ENCODE results near the gene HBP1. TPM values are rescaled to one million over a fixed set of nuclear protein-coding genes. Genes with fewer than 3 reads are reported as not detected.
A peak's percentile ranks its signal among the peaks of the same experiment; 100 is the strongest.

HBP1 gene
- total and polyA plus RNA-seq, 2 of the 13 experiments (the other 11 are each of a cell fraction or from before 2014, with no cell fraction given), result 22.9 to 44.1 TPM

- TF ChIP-seq, protein P1, sequence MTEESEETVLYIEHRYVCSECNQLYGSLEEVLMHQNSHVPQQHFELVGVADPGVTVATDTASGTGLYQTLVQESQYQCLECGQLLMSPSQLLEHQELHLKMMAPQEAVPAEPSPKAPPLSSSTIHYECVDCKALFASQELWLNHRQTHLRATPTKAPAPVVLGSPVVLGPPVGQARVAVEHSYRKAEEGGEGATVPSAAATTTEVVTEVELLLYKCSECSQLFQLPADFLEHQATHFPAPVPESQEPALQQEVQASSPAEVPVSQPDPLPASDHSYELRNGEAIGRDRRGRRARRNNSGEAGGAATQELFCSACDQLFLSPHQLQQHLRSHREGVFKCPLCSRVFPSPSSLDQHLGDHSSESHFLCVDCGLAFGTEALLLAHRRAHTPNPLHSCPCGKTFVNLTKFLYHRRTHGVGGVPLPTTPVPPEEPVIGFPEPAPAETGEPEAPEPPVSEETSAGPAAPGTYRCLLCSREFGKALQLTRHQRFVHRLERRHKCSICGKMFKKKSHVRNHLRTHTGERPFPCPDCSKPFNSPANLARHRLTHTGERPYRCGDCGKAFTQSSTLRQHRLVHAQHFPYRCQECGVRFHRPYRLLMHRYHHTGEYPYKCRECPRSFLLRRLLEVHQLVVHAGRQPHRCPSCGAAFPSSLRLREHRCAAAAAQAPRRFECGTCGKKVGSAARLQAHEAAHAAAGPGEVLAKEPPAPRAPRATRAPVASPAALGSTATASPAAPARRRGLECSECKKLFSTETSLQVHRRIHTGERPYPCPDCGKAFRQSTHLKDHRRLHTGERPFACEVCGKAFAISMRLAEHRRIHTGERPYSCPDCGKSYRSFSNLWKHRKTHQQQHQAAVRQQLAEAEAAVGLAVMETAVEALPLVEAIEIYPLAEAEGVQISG (CRISPR knock-in tag; IDR thresholded peaks at IDR 0.05), result peak; percentile 89
- TF ChIP-seq ZBTB33 (CRISPR knock-in tag; IDR thresholded peaks at IDR 0.05), result 0 out of 2 replicates have a peak, but pooled peaks have one; percentile 42
- TF ChIP-seq ZNF619 (CRISPR knock-in tag; IDR thresholded peaks at IDR 0.05), result no peak
- peak; percentile 45; the same call in 1 of the 2 replicates for TF ChIP-seq ZNF430 (CRISPR knock-in tag; IDR thresholded peaks at IDR 0.05)
- TF ChIP-seq EP300 (IDR thresholded peaks at IDR 0.05; ENCODE audit: low read depth in 2 of 2, low read length in 2 of 2), result peak; percentile 73 to 78
- peak; percentile 51; the same call in 1 of the 2 replicates for TF ChIP-seq EP300 (CRISPR knock-in tag; IDR thresholded peaks at IDR 0.05; ENCODE audit: borderline replicate concordance)
- TF ChIP-seq, protein P2, sequence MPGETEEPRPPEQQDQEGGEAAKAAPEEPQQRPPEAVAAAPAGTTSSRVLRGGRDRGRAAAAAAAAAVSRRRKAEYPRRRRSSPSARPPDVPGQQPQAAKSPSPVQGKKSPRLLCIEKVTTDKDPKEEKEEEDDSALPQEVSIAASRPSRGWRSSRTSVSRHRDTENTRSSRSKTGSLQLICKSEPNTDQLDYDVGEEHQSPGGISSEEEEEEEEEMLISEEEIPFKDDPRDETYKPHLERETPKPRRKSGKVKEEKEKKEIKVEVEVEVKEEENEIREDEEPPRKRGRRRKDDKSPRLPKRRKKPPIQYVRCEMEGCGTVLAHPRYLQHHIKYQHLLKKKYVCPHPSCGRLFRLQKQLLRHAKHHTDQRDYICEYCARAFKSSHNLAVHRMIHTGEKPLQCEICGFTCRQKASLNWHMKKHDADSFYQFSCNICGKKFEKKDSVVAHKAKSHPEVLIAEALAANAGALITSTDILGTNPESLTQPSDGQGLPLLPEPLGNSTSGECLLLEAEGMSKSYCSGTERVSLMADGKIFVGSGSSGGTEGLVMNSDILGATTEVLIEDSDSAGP (CRISPR knock-in tag; IDR thresholded peaks at IDR 0.05; ENCODE audit: borderline replicate concordance), result peak; percentile 68
- peak; percentile 76 for TF ChIP-seq POLR2G (IDR thresholded peaks at IDR 0.05; ENCODE audit: low read depth, low read length)
- TF ChIP-seq TCF7 (IDR thresholded peaks at IDR 0.05; ENCODE audit: low read depth), result no peak
- TF ChIP-seq MEIS2 (CRISPR knock-in tag; IDR thresholded peaks at IDR 0.05), result peak; percentile 82
- TF ChIP-seq KMT2B (CRISPR knock-in tag; IDR thresholded peaks at IDR 0.05), result peak; percentile 74
- no peak for TF ChIP-seq NONO (IDR thresholded peaks at IDR 0.05)
- peak; percentile 67 for TF ChIP-seq NONO (CRISPR knock-in tag; conservative IDR thresholded peaks at IDR 0.05)
- TF ChIP-seq PCBP1 (IDR thresholded peaks at IDR 0.05; ENCODE audit: borderline replicate concordance, low read depth, low read length), result peak; percentile 91
- TF ChIP-seq TEF (CRISPR knock-in tag; IDR thresholded peaks at IDR 0.05), result no peak
- 0 out of 2 replicates have a peak, but pooled peaks have one; percentile 55 for TF ChIP-seq SATB2 (CRISPR knock-in tag; IDR thresholded peaks at IDR 0.05)
- TF ChIP-seq KLF15 (CRISPR knock-in tag; IDR thresholded peaks at IDR 0.05; ENCODE audit: borderline replicate concordance), result peak; percentile 62; the same call in 1 of the 2 replicates
- TF ChIP-seq HNF4G (IDR thresholded peaks at IDR 0.05; ENCODE audit: borderline replicate concordance, low read depth, low read length), result peak; percentile 47; the same call in 1 of the 2 replicates
- no peak for TF ChIP-seq HNF4G (CRISPR knock-in tag; IDR thresholded peaks at IDR 0.05; ENCODE audit: borderline replicate concordance, low read depth)
- peak; percentile 82 for TF ChIP-seq HIVEP1 (CRISPR knock-in tag; IDR thresholded peaks at IDR 0.05)
- peak; percentile 86 for TF ChIP-seq KDM2A (CRISPR knock-in tag; IDR thresholded peaks at IDR 0.05; ENCODE audit: borderline replicate concordance, low read depth)
These were observed 582 bp downstream of the HBP1 start (continued) for GRCh38 chr7:107169120-107170050.

All from HepG2 (cell line).